ENCODE measurements around the gene RILPL1. TPM values are rescaled to one million over a fixed set of nuclear protein-coding genes. Genes with fewer than 3 reads are reported as not detected.
A peak's percentile ranks its signal among the peaks of the same experiment; 100 is the strongest.

RILPL1 gene
- polyA plus RNA-seq, 1 donor (not counting 4 experiments of a cell fraction or from before 2014, with no cell fraction given): 17.0 TPM

GRCh38 chr12:123436017-123436964, 97.2 kb downstream of the RILPL1 start, which contains the start of gene RILPL2:
Gene RILPL2, minus strand, starts transcription at chr12:123436684. Its CDS starts 264 bp downstream, at chr12:123436420.
- dilution Hi-C loops (cut with MboI; ENCODE audit: extremely low pct_ligation_motif_present, low sequenced_read_pairs): no loop called here
- peak within 1 kb of the TSS; percentile 75 for H3K27ac ChIP-seq (ENCODE audit: control insufficient read depth, insufficient read depth, low read length)

GRCh38 chr12:123435636-123436016, 97.9 kb downstream of the RILPL1 start:
- Histone ChIP-seq H3K4me3 (ENCODE audit: control insufficient read depth in 2 of 3, extremely low read depth in 1 of 3, insufficient read depth in 2 of 3, low read depth in 1 of 3, low read length in 3 of 3) (peak overlapping the region; percentile 67 to 92 (median 90)), H3K9me3 (ENCODE audit: control insufficient read depth, low read depth, low read length) (no peaks in the 10 kb centered on the region), H3K79me2 (ENCODE audit: control insufficient read depth, insufficient read depth, low read length) (peaks cover 16% of the 10 kb centered on the region), H3K27ac (ENCODE audit: control insufficient read depth, insufficient read depth, low read length) (peak overlapping the region; percentile 75), H3K4me1 (ENCODE audit: control insufficient read depth, extremely low read depth, insufficient read depth, low read length) (peaks cover 25% of the 10 kb centered on the region), H4K20me1 (ENCODE audit: control insufficient read depth, extremely low read depth, insufficient read depth, low read length) (no peaks in the 10 kb centered on the region), H2AFZ (ENCODE audit: control insufficient read depth, low read length) (peak overlapping the region; percentile 91), H3K9me1 (ENCODE audit: control insufficient read depth, extremely low read depth, insufficient read depth, low read length) (no peaks in the 10 kb centered on the region), H3K36me3 (ENCODE audit: control insufficient read depth in 2 of 2, extremely low read depth in 1 of 2, insufficient read depth in 2 of 2, low read length in 2 of 2) (no peaks in the 10 kb centered on the region), H3K9ac (ENCODE audit: control insufficient read depth, extremely low read depth, insufficient read depth, low read length) (peak overlapping the region; percentile 76), H3K4me2 (ENCODE audit: control insufficient read depth, extremely low read depth, insufficient read depth, low read depth, low read length) (peak overlapping the region; percentile 84), H3K27me3 (ENCODE audit: control insufficient read depth, extremely low read depth, insufficient read depth, low read length) (no peaks in the 10 kb centered on the region)
- DNase-seq (ENCODE audit: low read depth, low spot score) (no peak), FAIRE-seq (no peak)
- TF ChIP-seq CTCF (optimal IDR thresholded peaks at IDR 0.05 in 1 of 3, IDR thresholded peaks at IDR 0.05 in 1 of 3, conservative IDR thresholded peaks at IDR 0.05 in 1 of 3; ENCODE audit: extremely low read depth in 1 of 3, insufficient read depth in 2 of 3, low read length in 3 of 3) (no peak), EZH2 (IDR thresholded peaks at IDR 0.05; ENCODE audit: low read length) (no peak)
- dilution Hi-C loops (cut with MboI; ENCODE audit: extremely low pct_ligation_motif_present, low sequenced_read_pairs): no loop called here

More at GRCh38 chr12:123436017-123436964, 97.2 kb downstream of the RILPL1 start, which contains the start of gene RILPL2:
- no peaks in the 10 kb centered on the region for H3K9me1 ChIP-seq (ENCODE audit: control insufficient read depth, extremely low read depth, insufficient read depth, low read length)
- H3K9ac ChIP-seq (ENCODE audit: control insufficient read depth, extremely low read depth, insufficient read depth, low read length): peak within 1 kb of the TSS; percentile 76
- H2AFZ ChIP-seq (ENCODE audit: control insufficient read depth, low read length): peak within 1 kb of the TSS; percentile 91
- H3K4me1 ChIP-seq (ENCODE audit: control insufficient read depth, extremely low read depth, insufficient read depth, low read length): peaks cover 25% of the 10 kb centered on the region
- no peaks in the 10 kb centered on the region for H3K36me3 ChIP-seq (ENCODE audit: control insufficient read depth in 2 of 2, extremely low read depth in 1 of 2, insufficient read depth in 2 of 2, low read length in 2 of 2)
- FAIRE-seq (no peak), DNase-seq (ENCODE audit: low read depth, low spot score) (peak; percentile 36)
- H4K20me1 ChIP-seq (ENCODE audit: control insufficient read depth, extremely low read depth, insufficient read depth, low read length): no peaks in the 10 kb centered on the region
- H3K4me2 ChIP-seq (ENCODE audit: control insufficient read depth, extremely low read depth, insufficient read depth, low read depth, low read length): peak within 1 kb of the TSS; percentile 84
- peaks cover 13% of the 10 kb centered on the region for H3K79me2 ChIP-seq (ENCODE audit: control insufficient read depth, insufficient read depth, low read length)
- H3K4me3 ChIP-seq (ENCODE audit: control insufficient read depth in 2 of 3, extremely low read depth in 1 of 3, insufficient read depth in 2 of 3, low read depth in 1 of 3, low read length in 3 of 3): peak within 1 kb of the TSS; percentile 67 to 92 (median 90)
- H3K27me3 ChIP-seq (ENCODE audit: control insufficient read depth, extremely low read depth, insufficient read depth, low read length): no peaks in the 10 kb centered on the region
- TF ChIP-seq CTCF (optimal IDR thresholded peaks at IDR 0.05 in 1 of 3, IDR thresholded peaks at IDR 0.05 in 1 of 3, conservative IDR thresholded peaks at IDR 0.05 in 1 of 3; ENCODE audit: extremely low read depth in 1 of 3, insufficient read depth in 2 of 3, low read length in 3 of 3): peak in 1 of 3 experiments; percentile 9
- TF ChIP-seq EZH2 (IDR thresholded peaks at IDR 0.05; ENCODE audit: low read length): no peak
- H3K9me3 ChIP-seq (ENCODE audit: control insufficient read depth, low read depth, low read length): no peaks in the 10 kb centered on the region
